ENCODE results near the gene FGF8.

DNA sequence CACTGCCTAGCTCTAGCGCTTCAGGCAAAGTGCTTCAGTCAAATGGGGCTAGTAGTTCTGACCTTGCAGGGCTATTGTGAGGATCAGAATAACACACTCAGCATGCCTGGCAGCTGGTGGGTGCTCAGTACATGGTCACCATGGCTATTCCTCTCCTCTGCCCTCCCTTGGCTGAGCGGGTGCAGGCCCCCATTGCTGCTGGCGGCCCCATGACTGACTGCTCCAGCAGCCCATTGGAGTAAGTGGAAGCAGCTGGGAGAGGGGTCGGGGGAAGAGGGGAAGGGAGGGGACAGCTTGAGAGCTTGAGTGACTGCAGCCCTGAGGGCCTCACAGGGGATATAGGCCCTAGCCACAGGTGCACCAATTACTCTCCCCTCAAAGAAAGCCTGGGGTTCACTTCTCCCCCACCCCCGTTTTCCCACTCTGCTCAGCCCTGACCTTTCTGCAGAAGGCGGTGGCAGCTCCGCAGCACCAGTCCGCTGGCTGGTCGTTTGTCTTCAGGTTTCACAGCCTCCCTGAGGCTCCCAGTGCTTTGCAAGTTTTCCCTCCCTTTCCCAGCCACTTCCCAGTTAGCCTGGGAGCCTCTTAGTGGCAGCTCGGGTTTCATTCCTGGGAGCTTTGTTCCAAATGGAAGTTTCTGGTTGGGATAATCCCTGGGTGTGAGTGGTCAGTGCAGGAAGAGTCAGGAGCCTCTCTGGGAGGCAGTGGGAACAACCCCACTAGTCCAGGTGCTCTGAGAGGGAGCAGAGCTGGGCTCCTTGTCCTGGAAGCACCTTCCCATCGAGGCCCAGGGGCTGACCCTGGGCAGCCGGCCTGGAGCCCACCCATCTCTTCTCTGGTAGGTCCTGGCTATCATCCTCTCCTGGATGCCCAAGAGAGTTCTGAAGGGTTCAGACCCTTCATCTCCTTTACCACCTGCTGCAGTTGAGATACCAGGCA lies 16.3 kb downstream of the FGF8 start:
- no peak for TF ChIP-seq POLR2AphosphoS5 (IDR thresholded peaks at IDR 0.05; ENCODE audit: low read length)
- TF ChIP-seq, protein P1, sequence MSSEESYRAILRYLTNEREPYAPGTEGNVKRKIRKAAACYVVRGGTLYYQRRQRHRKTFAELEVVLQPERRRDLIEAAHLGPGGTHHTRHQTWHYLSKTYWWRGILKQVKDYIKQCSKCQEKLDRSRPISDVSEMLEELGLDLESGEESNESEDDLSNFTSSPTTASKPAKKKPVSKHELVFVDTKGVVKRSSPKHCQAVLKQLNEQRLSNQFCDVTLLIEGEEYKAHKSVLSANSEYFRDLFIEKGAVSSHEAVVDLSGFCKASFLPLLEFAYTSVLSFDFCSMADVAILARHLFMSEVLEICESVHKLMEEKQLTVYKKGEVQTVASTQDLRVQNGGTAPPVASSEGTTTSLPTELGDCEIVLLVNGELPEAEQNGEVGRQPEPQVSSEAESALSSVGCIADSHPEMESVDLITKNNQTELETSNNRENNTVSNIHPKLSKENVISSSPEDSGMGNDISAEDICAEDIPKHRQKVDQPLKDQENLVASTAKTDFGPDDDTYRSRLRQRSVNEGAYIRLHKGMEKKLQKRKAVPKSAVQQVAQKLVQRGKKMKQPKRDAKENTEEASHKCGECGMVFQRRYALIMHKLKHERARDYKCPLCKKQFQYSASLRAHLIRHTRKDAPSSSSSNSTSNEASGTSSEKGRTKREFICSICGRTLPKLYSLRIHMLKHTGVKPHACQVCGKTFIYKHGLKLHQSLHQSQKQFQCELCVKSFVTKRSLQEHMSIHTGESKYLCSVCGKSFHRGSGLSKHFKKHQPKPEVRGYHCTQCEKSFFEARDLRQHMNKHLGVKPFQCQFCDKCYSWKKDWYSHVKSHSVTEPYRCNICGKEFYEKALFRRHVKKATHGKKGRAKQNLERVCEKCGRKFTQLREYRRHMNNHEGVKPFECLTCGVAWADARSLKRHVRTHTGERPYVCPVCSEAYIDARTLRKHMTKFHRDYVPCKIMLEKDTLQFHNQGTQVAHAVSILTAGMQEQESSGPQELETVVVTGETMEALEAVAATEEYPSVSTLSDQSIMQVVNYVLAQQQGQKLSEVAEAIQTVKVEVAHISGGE (CRISPR knock-in tag; IDR thresholded peaks at IDR 0.05): no peak
